Skeletal muscle satellite cell (primary cell): ENCODE measurements around the gene SPPL2B.

ENCODE experiments used
- H3K27me3 ChIP-seq: 2 replicates; pipeline ENCODE4 v1.7.0; 2013; ENCODE audit warnings: low read length; ENCODE audit not compliant: control insufficient read depth, insufficient read depth
- H3K36me3 ChIP-seq: 2 replicates; pipeline ENCODE4 v1.7.0; 2013; ENCODE audit warnings: mild to moderate bottlenecking, control low read depth, low read length; ENCODE audit not compliant: insufficient read depth
- H3K4me1 ChIP-seq: 2 replicates; pipeline ENCODE4 v1.7.0; 2013; ENCODE audit warnings: low read length; ENCODE audit not compliant: control insufficient read depth, insufficient read depth
- H3K4me2 ChIP-seq: 2 replicates; pipeline ENCODE4 v1.7.0; 2013; ENCODE audit warnings: mild to moderate bottlenecking, low read length
- H3K4me3 ChIP-seq: 2 replicates; pipeline ENCODE4 v1.7.0; 2013; ENCODE audit warnings: low read length
- H3K9ac ChIP-seq: 2 replicates; pipeline ENCODE4 v1.7.0; 2013; ENCODE audit warnings: mild to moderate bottlenecking, low read depth, low read length, moderate library complexity
- H3K9me3 ChIP-seq: replicated peaks from 2 replicates; pipeline ENCODE4 v1.7.0; 2013; ENCODE audit warnings: mild to moderate bottlenecking, control low read depth, low read length

The SPPL2B gene

GRCh38 chr19:2305452-2306280, 22.8 kb upstream of the SPPL2B start:
- no peak overlapping the region for H3K9ac ChIP-seq
- no peak overlapping the region for H3K4me2 ChIP-seq
- no peak overlapping the region for H3K4me3 ChIP-seq
- peaks cover 10% of the 10 kb centered on the region for H3K4me1 ChIP-seq
- H3K9me3 ChIP-seq = no peaks in the 10 kb centered on the region
- peaks cover 32% of the 10 kb centered on the region for H3K27me3 ChIP-seq
- no peaks in the 10 kb centered on the region for H3K36me3 ChIP-seq

- H3K27me3 ChIP-seq = peaks cover 32% of the 10 kb centered on the region
- no peaks in the 10 kb centered on the region for H3K36me3 ChIP-seq
- no peak overlapping the region for H3K4me2 ChIP-seq
- H3K9ac ChIP-seq = no peak overlapping the region
- H3K4me1 ChIP-seq = peaks cover 10% of the 10 kb centered on the region
- H3K9me3 ChIP-seq = no peaks in the 10 kb centered on the region
- H3K4me3 ChIP-seq = no peak overlapping the region
These were observed 22.1 kb upstream of the SPPL2B start for GRCh38 chr19:2306281-2306806.

GRCh38 chr19:2306971-2307370, 21.5 kb upstream of the SPPL2B start:
- Histone ChIP-seq H3K4me2 (no peak overlapping the region), H3K4me3 (no peak overlapping the region), H3K9me3 (no peaks in the 10 kb centered on the region), H3K36me3 (no peaks in the 10 kb centered on the region), H3K27me3 (peaks cover 32% of the 10 kb centered on the region), H3K9ac (no peak overlapping the region), H3K4me1 (peaks cover 10% of the 10 kb centered on the region)

GRCh38 chr19:2307518-2308012, 20.9 kb upstream of the SPPL2B start:
- Histone ChIP-seq H3K36me3 (no peaks in the 10 kb centered on the region), H3K4me3 (no peak overlapping the region), H3K27me3 (peaks cover 33% of the 10 kb centered on the region), H3K4me2 (no peak overlapping the region), H3K4me1 (peaks cover 6% of the 10 kb centered on the region), H3K9ac (no peak overlapping the region), H3K9me3 (no peaks in the 10 kb centered on the region)

- Histone ChIP-seq H3K4me1 (peaks cover 6% of the 10 kb centered on the region), H3K36me3 (no peaks in the 10 kb centered on the region), H3K9ac (no peak within 1 kb of the TSS), H3K4me3 (peak within 1 kb of the TSS; percentile 49), H3K4me2 (peak within 1 kb of the TSS; percentile 72), H3K27me3 (peaks cover 35% of the 10 kb centered on the region), H3K9me3 (no peaks in the 10 kb centered on the region)
These were observed 20.3 kb upstream of the SPPL2B start, which contains the start of gene LINGO3 for GRCh38 chr19:2308114-2308556. LINGO3 (minus strand) TSS chr19:2308154; CDS start chr19:2291776, 16,378 bp downstream.

GRCh38 chr19:2309734-2310362, 18.6 kb upstream of the SPPL2B start:
- Histone ChIP-seq H3K4me2 (no peak overlapping the region), H3K9ac (no peak overlapping the region), H3K27me3 (peaks cover 39% of the 10 kb centered on the region), H3K36me3 (no peaks in the 10 kb centered on the region), H3K4me3 (no peak overlapping the region), H3K4me1 (peaks cover 6% of the 10 kb centered on the region), H3K9me3 (no peaks in the 10 kb centered on the region)

GRCh38 chr19:2311093-2311492, 17.4 kb upstream of the SPPL2B start:
- Histone ChIP-seq H3K4me3 (no peak overlapping the region), H3K4me2 (no peak overlapping the region), H3K9ac (no peak overlapping the region), H3K36me3 (no peaks in the 10 kb centered on the region), H3K9me3 (no peaks in the 10 kb centered on the region), H3K27me3 (peaks cover 39% of the 10 kb centered on the region), H3K4me1 (peaks cover 6% of the 10 kb centered on the region)

GRCh38 chr19:2312820-2313501, 15.5 kb upstream of the SPPL2B start:
- Histone ChIP-seq H3K4me3 (no peak overlapping the region), H3K9me3 (no peaks in the 10 kb centered on the region), H3K4me2 (no peak overlapping the region), H3K4me1 (peaks cover 6% of the 10 kb centered on the region), H3K36me3 (no peaks in the 10 kb centered on the region), H3K9ac (no peak overlapping the region), H3K27me3 (peaks cover 24% of the 10 kb centered on the region)

GRCh38 chr19:2315121-2315817, 13.2 kb upstream of the SPPL2B start:
- Histone ChIP-seq H3K9ac (no peak overlapping the region), H3K9me3 (no peaks in the 10 kb centered on the region), H3K27me3 (peaks cover 14% of the 10 kb centered on the region), H3K4me2 (peak overlapping the region; percentile 58), H3K36me3 (no peaks in the 10 kb centered on the region), H3K4me1 (no peaks in the 10 kb centered on the region), H3K4me3 (no peak overlapping the region)

GRCh38 chr19:2315818-2316353, 12.6 kb upstream of the SPPL2B start:
- H3K27me3 ChIP-seq = peaks cover 12% of the 10 kb centered on the region

More at GRCh38 chr19:2315818-2316353, 12.6 kb upstream of the SPPL2B start:
- H3K9me3 ChIP-seq = no peaks in the 10 kb centered on the region
- no peak overlapping the region for H3K4me3 ChIP-seq
- peak overlapping the region; percentile 58 for H3K4me2 ChIP-seq
- H3K4me1 ChIP-seq = no peaks in the 10 kb centered on the region
- H3K36me3 ChIP-seq = no peaks in the 10 kb centered on the region
- no peak overlapping the region for H3K9ac ChIP-seq
